Measurements from ENCODE around the gene FCF1.
"Not testable (repeated sequence)": the region's sequence is repeated elsewhere in the genome, so short reads cannot be mapped to it uniquely, and the experiment has no call there.

FCF1 gene

DNA sequence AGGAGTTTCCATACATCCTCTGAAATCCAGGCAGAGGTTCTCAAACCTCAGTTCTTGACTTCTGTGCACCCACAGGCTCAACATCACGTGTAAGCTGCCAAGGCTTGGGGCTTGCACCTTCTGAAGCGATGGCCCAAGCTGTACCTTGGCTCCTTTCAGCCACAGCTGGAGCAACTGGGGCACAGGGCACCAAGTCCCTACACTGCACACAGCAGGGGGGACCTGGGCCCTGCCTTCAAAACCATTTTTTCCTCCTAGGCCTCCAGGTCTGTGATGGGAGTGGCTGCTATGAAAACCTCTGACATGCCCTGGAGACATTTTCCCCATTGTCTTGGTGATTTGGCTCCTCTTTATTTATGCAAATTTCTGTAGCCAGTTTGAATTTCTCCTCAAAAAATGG is 10.7 kb upstream of the FCF1 start:
- DNase-seq, result no peak

GRCh38 chr14:74703043-74703442 is 9.9 kb upstream of the FCF1 start:
- DNase-seq, result no peak

- no peak for DNase-seq
Observed at GRCh38 chr14:74704656-74705055, 8.3 kb upstream of the FCF1 start.

- DNase-seq, result no peak
Observed at GRCh38 chr14:74705613-74706500, 7.1 kb upstream of the FCF1 start.

DNA sequence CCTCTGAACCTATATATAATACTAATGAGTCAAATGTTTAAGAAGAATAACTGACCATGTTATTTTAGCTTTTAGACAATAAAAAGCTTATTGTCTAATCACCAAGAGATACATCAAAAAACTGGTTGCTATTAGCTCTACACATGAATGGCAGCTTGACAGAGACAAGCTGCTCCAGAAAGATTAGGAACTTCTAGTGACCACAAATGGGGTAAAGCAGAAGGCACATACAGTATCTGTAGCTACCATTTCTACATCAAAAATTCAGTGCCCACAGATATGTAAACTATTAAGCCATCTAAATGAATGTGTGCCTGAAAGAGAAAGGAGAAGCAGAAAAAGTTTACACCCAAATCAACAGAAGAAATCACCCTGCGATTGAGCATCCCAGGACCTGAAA is 2.5 kb upstream of the FCF1 start:
- no peak for DNase-seq

DNA sequence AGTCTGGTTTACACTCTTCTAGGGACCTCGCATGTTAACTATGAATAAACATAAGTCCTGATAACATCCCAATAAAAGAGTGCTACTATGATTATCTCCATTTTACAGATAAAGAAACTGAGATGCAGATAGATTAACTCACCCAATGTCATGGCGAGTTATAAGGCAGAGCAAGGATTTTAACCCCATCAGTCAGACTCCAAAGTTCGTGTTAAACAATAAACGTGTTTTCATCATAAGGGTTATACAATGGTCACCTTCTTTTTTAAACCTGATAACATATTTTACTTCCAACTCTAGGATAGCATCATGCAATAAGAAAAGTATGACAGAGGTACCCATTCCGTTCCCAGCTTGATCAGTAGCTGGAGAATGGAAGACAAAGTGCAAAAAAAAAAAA is 1.3 kb upstream of the FCF1 start:
- DNase-seq, result no peak

DNA sequence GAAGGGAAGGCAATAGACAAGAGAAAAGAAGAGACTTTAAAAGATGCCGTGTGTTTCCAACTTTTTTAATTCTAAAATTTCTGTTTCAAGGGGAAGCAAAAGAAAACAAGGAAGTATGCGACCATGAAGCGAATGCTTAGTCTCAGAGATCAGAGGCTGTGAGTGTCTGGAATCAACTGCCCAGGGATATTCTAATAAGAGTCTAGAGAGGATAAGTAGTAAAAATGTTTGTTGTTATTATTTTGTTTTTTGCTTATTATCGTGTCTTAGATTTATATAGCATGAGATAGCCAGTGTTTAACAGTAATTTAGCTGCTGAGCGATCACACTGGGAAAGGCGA is 421 bp downstream of the FCF1 start:
- DNase-seq, result no peak

DNA sequence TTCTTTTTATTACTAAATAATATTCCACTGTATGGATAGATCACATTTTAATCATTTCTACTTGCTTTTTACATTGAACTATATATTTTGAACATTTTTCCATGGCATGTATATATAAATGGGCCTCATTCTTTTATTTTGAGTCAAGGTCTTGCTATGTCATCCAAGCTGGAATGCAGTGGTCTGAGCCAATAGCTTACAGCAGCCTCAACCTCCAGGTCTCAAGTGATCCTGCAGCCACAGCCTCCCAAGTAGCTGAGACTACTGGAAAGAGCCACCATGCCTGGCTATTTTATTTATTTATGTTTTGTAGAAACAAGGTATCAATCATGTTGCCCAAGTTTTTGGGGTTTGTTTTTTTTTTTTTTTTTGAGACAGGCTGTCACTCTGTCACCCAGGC is 7.6 kb downstream of the FCF1 start:
- DNase-seq, result no peak

- no peak for DNase-seq
Observed at GRCh38 chr14:74723134-74723533, 10.2 kb downstream of the FCF1 start.

GRCh38 chr14:74732387-74732786 is 19.4 kb downstream of the FCF1 start:
- DNase-seq, result no peak

DNA sequence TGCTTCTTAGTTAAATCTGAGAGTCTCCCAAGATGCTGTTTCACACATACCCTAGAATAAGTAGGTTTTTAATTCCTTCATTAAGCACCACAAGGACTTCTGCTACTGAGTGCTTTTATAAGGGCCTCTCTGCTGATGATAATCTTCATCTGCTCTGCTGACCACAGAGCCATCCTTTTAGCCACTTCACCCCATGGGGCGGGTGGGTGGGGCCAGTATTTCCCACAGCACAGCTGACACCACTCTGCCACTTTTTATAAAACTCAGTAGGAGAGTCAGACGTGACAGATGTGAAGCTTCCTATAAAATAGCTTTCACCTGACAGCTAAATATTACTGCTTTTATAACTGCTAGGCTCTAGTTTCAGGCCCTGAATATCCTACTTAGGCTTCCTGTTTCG is 20.3 kb downstream of the FCF1 start:
- DNase-seq, result no peak

DNA sequence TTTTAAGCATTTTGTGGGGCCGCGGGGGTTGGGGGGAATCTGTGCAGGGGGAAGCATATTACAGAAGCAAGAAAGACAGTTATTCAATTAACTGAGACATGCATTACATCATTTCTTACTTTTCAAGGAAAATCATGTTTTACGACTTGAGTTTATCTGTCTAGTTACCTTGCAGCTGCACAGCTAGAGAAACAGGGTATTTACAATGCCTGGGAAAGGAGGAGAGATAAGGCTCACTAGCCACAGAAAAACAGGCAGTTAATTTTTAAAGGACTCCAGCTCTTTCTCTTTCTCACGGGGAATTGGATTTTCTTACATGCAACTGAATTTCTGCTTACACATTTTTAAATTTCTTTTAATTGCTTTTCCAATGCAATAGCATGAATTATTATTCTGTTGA is 22.2 kb downstream of the FCF1 start:
- no peak for DNase-seq

DNA sequence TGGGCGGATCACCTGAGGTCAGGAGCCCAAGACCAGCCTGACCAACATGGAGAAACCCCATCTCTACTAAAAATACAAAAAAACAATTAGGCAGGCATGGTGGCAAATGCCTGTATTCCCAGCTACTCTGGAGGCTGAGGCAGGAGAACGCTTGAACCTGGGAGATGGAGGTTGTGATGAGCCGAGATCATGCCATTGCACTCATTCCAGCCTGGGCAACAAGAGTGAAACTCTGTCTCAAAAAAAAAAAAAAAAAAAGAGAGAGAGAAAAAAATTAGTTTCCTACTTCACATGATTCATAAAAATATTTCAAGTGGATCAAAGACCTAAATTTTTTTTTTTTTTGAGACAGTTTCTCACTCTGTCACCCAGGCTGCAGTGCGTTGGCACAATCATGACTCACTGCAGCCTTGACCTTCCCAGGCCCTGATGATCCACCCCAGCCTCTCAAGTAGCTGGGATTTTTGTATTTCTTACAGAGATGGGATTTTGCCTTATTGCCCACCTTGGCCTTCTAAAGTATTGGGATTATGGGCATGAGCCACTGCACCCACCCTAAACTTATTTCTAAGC is 24.9 kb downstream of the FCF1 start:
- no peak for DNase-seq

GRCh38 chr14:74739293-74740030 is 26.5 kb downstream of the FCF1 start:
- DNase-seq, result no peak

GRCh38 chr14:74747237-74747636 is 34.3 kb downstream of the FCF1 start:
- DNase-seq, result no peak

DNA sequence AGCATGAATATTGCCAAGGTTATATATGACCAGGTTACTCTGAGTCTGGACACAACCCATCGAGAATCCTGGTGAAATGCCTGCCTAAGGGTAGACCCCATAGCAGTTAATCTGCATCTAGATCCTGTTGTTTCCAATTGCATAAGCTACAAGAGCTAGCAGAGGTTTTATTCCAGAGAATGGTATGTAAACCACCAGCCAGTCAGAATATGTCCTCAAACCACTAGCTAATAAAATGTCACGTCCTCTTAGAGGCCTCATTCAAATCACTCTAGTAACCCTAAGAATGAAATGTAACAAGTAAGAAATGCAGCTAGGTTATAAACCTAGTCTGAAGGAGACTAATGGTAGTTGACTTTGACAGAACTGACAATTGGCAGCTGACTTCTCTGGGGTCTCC is 41.2 kb downstream of the FCF1 start:
- DNase-seq, result no peak

DNA sequence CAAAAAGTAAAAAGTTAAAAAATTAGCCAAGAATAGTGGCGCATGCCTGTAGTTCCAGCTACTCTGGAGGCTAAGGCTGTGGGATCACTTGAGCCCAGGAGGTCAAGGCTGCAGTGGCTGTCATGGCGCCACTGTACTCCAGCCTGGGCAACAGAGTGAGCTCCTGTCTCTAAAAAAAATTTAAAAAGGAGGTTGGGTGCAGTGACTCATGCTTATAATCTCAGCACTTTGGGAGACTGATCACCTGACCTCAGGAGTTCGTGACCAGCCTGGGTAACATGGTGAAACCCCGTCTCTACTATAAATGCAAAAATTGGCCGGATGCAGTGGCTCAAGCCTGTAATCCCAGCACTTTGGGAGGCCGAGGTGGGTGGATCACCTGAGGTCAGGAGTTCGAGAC is 42.0 kb downstream of the FCF1 start:
- no peak for DNase-seq

DNA sequence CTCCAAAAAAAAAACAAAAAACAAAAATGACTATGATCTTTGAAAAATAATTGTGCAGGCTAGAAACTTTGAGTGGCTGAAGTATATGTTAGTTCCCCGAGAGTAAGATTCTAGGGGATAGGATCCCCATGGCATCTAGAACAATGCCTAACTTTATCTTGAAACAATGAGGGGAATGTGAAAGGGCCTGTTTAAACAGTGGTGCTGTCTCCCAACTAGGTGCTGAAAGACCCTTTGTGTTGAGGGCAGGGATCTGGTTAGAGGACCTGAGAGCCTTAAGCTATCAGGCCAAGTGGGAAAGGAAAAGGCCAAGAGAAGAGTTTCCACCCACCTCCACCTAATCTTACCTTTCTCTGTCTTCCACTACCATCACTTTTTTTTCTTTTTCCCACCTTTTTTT is 43.4 kb downstream of the FCF1 start:
- DNase-seq, result no peak

GRCh38 chr14:74758505-74758904 is 45.6 kb downstream of the FCF1 start:
- not testable (repeated sequence) for DNase-seq

DNA sequence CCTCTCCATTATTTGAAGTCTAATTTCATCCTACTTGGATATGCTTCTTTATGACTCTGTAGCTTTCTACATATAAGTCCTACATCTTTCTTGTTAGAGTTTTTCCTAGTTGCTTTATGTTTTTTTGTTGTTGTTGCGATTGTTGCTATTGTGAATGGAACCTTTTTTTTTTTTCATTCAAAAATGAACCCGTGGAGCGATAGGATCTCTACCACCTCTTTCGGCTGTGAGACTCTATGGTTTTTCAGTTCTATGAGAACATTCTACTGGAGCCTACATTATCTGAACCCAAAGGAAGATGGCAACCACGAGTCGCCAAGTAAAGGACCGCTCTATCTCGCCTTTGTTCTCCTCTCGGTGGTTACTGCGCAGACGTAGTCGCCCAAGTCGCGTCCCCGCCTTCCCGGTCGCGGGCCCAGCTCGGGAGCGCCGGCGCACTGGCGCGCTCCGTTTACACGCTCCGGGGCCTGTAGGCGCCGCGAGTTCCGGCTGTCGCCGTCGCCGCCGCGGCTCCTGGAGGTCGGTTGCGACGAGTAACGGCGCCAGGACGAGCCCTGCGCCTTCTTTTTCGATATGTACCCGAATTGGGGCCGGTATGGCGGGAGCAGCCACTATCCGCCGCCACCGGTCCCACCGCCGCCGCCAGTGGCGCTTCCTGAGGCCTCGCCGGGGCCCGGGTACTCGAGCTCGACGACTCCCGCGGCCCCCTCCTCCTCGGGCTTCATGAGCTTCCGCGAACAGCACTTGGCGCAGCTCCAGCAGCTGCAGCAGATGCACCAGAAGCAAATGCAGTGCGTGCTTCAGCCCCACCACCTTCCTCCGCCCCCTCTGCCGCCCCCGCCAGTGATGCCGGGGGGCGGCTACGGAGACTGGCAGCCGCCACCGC is 50.2 kb downstream of the FCF1 start, which contains the start of gene YLPM1:
YLPM1 (plus strand) TSS at position 400 of the 886 bp plus-strand sequence; CDS start at position 574, 174 bp downstream.
- peak; percentile 92 for DNase-seq

- DNase-seq, result no peak
Observed at GRCh38 chr14:74763803-74764531, 51.0 kb downstream of the FCF1 start.

DNA sequence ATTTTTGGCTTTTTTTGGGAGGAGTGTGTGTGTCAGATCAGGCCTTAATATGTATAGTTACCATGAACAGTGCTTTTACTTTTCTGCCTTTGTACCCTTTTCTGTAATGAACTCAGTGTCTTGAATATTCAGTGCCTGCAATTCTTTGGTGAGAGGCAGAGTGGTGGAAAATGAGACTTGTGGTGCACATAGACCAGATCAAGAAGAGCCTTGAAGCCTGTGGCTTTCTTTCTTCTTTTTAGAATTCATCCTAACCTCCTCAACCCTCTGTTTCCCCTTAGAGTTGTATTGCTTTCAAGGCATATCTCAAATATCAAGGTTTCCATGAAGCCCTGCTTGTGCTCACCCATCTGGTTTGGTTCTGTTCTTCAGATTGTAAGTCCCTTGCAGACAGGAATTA is 52.8 kb downstream of the FCF1 start:
- no peak for DNase-seq

Data from SHP77 treated with DMSO at 0.1 percent for 48 hours (cell line).